Memory B cell (primary cell): ENCODE measurements around the gene GAPDHS.

Source experiments
- ATAC-seq: fragments of 150-1000 bp; cut with Tn5 transposase; 2 replicates; pipeline ENCODE4 v1.10.0; 2021; ENCODE audit warnings: low read depth, mild to moderate bottlenecking, moderate library complexity
- DNase-seq, 2 donors: peaks; one replicate each; pipeline ENCODE4 v3.0.0; 2022; ENCODE audit warnings: low spot score in 2 of 2
- H3K27ac Mint-ChIP-seq: one replicate; pipeline ENCODE4 v1.8.0; 2022; ENCODE audit warnings: mild to moderate bottlenecking, moderate library complexity, mixed read lengths
- H3K27me3 Mint-ChIP-seq: one replicate; pipeline ENCODE4 v1.8.0; 2022; ENCODE audit warnings: mixed read lengths
- H3K36me3 Mint-ChIP-seq: one replicate; pipeline ENCODE4 v1.8.0; 2022; ENCODE audit warnings: mild to moderate bottlenecking, mixed read lengths
- H3K4me1 Mint-ChIP-seq: one replicate; pipeline ENCODE4 v1.8.0; 2022; ENCODE audit warnings: mixed read lengths
- H3K4me3 Mint-ChIP-seq: one replicate; pipeline ENCODE4 v1.8.0; 2022; ENCODE audit warnings: mild to moderate bottlenecking, moderate library complexity, mixed read lengths
- H3K9me3 Mint-ChIP-seq: one replicate; pipeline ENCODE4 v1.8.0; 2022; ENCODE audit warnings: mixed read lengths

Gene GAPDHS

DNA sequence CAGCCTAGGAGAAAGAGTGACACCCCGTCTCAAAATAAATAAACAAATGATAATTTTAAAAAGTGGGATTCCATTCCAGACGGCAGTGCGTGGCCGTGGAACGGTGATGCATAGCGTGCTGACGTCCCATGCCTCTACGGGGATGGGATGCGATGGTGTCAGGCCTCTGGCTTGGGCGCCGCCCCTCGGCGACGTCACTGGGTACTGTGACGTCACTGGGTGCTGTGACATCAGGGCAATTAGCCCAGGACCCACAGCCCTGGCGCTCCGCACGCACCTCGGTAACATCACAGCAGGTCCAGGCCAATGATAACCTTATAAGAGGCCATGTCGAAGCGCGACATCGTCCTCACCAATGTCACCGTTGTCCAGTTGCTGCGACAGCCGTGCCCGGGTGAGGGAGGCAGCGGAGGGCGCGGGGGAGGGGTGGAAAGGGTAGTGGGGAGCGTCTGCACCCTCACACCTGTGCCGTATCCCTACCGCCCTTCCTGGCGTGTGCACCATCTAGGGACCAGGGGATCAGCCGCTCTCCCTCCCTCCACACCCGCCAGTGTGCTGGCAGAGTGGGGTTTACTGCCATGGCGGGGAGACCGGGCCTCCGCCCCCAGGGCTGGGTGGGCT lies at the start of gene GAPDHS:
Gene GAPDHS (plus strand): TSS at position 256 of the 621 bp plus-strand sequence. CDS start 72 bp downstream, at position 328.
- Mint-ChIP-seq H3K27me3 (peaks cover 23% of the 10 kb centered on the region), H3K4me3 (peak within 1 kb of the TSS; percentile 53), H3K27ac (no peak within 1 kb of the TSS), H3K4me1 (peaks cover 4% of the 10 kb centered on the region), H3K9me3 (no peaks in the 10 kb centered on the region), H3K36me3 (peaks cover 2% of the 10 kb centered on the region)
- DNase-seq (no peak), ATAC-seq (no peak)

DNA sequence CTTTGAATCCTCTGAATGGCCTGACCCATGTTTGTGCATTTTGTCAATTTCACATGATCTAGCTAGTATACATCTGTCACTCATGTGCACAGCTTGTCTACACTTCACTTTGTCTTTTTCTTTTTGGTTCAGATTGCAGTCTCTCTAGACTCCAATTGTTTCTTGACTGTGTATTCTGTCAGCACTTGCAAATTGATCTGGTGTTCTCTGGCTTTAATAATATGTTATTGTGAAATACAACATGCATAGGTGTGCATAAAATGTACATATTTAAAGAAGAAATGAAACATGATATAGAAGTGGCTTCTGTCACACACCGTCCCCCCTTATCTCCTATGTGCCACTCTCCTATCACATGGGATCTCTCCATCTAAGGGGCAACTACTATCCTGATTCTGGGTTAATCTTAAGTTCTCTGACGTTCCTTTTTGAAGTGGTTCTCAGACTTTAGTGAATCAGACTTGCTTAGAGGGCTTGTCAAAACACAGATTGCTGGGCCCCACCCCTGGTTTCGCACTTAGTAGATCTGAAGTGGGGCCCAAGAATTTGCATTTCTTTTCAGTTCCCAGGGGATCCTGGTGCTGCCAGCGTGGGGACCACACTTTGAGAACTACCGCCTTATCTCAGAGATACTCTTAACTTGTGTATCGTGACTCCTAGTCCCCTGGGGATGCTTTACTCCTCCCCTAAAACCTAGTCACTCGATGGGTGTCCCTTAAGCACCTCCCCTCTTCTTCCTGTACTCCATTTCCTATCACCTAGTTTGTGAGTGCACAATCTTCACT lies 48.8 kb upstream of the GAPDHS start:
- Mint-ChIP-seq H3K9me3 (no peaks in the 10 kb centered on the region), H3K27ac (no peak overlapping the region), H3K4me3 (peak overlapping the region; percentile 65), H3K27me3 (no peaks in the 10 kb centered on the region), H3K4me1 (peaks cover 15% of the 10 kb centered on the region), H3K36me3 (no peaks in the 10 kb centered on the region)
- ATAC-seq (peak; percentile 99), DNase-seq (peak; percentile 51 to 63)

DNA sequence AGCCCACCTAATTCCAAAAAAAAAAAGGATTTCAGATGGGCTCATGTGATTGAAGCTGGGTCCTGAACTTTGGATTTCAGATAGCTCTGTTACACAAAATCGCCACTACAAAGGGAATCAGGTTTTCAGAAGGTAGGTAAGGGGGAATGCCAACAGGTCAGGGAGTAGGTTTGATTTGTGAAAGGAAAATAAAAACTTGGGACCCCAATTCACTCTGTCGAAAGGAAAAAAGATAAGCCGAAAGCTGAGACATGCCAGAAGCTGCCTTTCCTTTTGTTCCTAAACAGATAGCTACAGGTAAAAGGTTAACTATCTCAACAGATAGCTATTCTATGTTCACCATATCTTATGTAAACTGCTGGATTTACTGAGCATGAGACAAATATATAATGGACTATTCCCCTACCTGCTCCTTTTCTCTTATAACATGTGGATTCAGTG lies 47.0 kb upstream of the GAPDHS start:
- no peaks in the 10 kb centered on the region for H3K36me3 Mint-ChIP-seq
- H3K27me3 Mint-ChIP-seq: peaks cover 4% of the 10 kb centered on the region
- H3K27ac Mint-ChIP-seq: no peak overlapping the region
- no peak for ATAC-seq
- no peak overlapping the region for H3K4me3 Mint-ChIP-seq
- no peak for DNase-seq
- peaks cover 15% of the 10 kb centered on the region for H3K4me1 Mint-ChIP-seq
- no peaks in the 10 kb centered on the region for H3K9me3 Mint-ChIP-seq

DNA sequence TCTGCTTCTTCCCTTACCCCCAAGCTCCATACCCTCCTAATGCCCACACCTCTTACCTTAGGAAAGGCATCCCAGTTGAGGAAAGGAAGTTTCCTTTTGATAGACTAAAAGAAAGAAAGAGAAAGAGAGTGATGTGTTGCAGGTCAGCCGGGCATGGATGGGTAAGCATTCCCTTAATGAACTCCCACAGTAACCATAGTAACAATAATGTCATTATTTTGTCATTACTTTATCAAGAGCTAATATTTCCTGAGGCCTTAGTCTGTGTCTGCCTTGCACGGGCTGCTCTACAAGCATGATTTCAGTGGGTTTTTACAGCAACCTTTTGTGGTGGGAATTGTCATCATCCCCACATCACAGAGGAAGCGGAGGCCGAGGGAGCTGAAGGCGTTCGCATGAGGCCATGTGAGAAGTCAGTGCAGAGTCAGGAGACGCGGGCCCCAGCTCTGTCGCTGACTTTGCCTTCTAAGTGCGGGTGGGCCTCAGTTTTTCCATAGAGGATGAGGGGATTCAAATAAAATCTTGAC lies 45.5 kb upstream of the GAPDHS start:
- ATAC-seq: no peak
- Mint-ChIP-seq H3K27ac (no peak overlapping the region), H3K4me3 (no peak overlapping the region), H3K36me3 (no peaks in the 10 kb centered on the region), H3K27me3 (peaks cover 5% of the 10 kb centered on the region), H3K4me1 (peaks cover 15% of the 10 kb centered on the region), H3K9me3 (no peaks in the 10 kb centered on the region)
- no peak for DNase-seq

DNA sequence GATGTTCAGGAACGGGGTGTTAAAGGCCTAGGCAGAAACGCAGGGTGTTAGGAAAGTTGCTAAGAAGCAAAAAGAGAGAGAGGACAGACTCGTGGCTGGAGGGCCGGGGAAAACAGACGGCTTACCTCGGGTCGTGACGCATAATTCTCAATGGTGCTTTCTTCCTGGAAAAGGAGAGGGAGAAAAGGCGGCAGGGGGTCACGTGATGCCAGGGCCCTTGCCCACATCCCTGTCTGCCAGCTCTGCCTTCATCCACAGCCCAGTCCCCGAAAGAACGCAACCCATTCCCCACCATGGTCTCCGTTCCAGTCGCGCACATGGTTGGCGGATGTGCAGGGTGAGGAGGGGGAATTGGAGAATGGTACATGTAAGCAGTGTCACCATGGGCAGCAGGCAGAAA lies 44.6 kb upstream of the GAPDHS start:
- Mint-ChIP-seq H3K4me3 (no peak overlapping the region), H3K9me3 (no peaks in the 10 kb centered on the region), H3K27ac (no peak overlapping the region), H3K36me3 (no peaks in the 10 kb centered on the region), H3K27me3 (peaks cover 5% of the 10 kb centered on the region), H3K4me1 (peaks cover 13% of the 10 kb centered on the region)
- ATAC-seq (no peak), DNase-seq (no peak)

DNA sequence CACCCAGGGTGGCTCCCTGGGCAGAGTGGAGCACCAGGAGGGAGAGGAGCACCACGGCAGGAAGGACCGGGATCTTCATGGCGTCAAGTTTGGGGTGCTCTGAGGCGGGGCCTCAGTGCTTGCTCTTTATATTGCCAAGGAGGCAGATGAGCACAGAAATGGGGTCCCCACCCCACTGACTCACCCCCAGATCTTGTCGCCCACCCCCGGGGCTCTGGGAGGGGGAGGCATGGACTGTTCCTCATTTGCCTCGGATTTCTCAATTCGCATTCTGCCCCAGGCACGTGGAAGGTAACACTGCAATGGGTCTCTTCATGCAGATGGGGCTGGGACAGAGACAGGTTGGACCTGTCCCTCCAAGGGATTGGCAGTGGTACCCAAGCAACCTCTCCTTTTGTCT lies 42.9 kb upstream of the GAPDHS start, which contains the start of gene KRTDAP:
Gene KRTDAP (minus strand): TSS at position 101 of the 400 bp plus-strand sequence. CDS start 22 bp downstream, at position 79.
- Mint-ChIP-seq H3K4me3 (no peak within 1 kb of the TSS), H3K27ac (no peak within 1 kb of the TSS), H3K9me3 (no peaks in the 10 kb centered on the region), H3K36me3 (no peaks in the 10 kb centered on the region), H3K27me3 (peaks cover 5% of the 10 kb centered on the region), H3K4me1 (peaks cover 8% of the 10 kb centered on the region)
- DNase-seq (no peak), ATAC-seq (no peak)

DNA sequence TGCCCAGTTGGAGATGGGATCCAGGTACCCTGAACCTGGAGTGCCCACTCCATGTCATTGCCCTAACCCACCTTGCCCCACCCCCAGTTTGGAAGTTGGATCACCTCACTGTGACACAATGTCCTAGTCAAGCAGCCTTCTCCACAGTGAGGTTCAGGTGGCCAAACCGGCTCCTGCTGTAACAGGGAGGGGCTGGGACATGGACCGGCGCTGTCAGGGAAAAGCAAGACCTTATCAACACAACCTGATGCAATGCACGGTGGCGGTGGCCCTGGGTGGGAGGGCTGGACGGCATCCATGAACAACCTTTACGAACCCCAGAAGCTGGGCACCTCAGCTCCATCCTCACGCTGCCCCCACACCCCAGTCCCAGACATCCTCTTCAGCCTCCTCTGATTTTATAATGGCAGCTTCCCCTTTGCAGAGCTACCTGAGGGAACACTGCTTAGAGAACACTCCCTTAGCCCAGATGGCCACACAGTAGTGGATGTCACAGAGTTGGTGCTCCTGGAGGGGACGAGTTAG lies 41.4 kb upstream of the GAPDHS start:
- Mint-ChIP-seq H3K4me3 (no peak overlapping the region), H3K4me1 (peaks cover 7% of the 10 kb centered on the region), H3K27ac (no peak overlapping the region), H3K27me3 (peaks cover 5% of the 10 kb centered on the region), H3K9me3 (no peaks in the 10 kb centered on the region), H3K36me3 (no peaks in the 10 kb centered on the region)
- DNase-seq (no peak), ATAC-seq (no peak)

DNA sequence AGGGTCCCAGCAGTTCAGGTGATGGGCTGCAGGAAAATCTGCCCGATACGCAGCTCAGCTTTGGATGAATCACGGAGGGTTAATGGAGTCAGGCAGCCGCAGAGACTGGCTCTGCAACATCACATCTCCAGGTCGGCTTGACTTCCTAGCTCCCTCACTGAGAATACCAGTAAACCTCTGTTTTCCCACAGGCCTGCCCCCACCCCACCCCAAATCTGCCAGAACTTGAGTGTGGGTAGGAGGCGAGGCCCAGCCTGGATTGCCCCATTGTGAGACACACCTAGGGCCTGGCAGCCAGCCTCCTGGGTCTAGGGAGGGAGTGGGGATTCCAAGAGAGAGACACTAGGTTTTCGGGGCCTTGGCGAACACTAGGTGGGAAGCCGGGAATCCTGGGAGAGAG lies 39.3 kb upstream of the GAPDHS start:
- DNase-seq (no peak), ATAC-seq (no peak)
- Mint-ChIP-seq H3K9me3 (no peaks in the 10 kb centered on the region), H3K27me3 (peaks cover 6% of the 10 kb centered on the region), H3K27ac (no peak overlapping the region), H3K4me1 (peaks cover 7% of the 10 kb centered on the region), H3K36me3 (no peaks in the 10 kb centered on the region), H3K4me3 (no peak overlapping the region)

DNA sequence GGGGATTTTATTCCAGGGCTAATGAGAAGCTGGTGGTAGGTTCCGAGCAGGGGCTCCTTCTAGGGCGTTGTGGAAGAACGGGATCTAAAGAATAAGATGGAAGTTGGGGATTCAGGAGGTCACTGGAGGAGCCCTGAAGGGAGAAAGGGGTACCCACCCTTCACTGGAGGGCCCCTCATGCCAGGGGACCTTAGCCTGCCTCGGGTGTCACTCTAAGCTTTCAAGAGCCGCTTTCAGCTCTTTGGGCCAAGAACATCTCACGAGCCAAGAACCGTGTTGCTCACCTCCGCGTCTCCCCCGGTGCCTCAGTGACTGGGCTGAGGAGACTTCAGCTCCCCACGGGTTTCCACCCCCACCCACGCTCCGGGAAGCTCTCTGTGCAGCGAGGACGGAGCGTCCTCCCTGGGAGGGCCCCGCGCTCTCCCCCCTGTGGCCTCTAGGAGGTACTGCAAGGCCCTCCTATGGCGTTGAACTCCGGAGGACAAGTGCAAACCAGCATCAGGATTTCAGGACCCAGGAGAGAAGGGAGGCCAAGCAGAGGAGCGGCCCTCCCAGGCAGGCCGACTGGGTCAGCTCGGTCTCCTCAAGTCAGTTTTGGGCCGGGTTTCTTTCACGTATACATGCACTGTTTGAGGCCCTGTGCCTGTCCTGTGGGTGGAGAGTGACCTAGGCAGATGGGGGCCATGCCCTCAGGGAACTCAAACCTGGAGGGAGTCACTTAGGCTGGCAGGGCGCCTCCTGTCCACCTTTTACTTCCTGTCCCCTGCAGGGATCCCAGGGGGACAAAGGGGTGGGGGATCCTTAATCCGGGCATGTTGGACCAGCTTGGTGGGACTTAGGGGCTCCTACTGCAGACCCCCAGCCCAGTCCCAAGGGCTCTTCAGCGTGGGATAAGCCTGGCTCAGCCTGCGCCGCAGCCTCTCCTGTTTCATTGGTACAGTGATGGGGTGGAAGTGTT lies 37.9 kb upstream of the GAPDHS start:
- peak overlapping the region; percentile 52 for H3K4me3 Mint-ChIP-seq
- no peak overlapping the region for H3K27ac Mint-ChIP-seq
- peaks cover 11% of the 10 kb centered on the region for H3K27me3 Mint-ChIP-seq
- no peaks in the 10 kb centered on the region for H3K36me3 Mint-ChIP-seq
- DNase-seq: peak; percentile 65 to 73
- ATAC-seq: peak; percentile 97
- H3K4me1 Mint-ChIP-seq: peaks cover 7% of the 10 kb centered on the region
- no peaks in the 10 kb centered on the region for H3K9me3 Mint-ChIP-seq

DNA sequence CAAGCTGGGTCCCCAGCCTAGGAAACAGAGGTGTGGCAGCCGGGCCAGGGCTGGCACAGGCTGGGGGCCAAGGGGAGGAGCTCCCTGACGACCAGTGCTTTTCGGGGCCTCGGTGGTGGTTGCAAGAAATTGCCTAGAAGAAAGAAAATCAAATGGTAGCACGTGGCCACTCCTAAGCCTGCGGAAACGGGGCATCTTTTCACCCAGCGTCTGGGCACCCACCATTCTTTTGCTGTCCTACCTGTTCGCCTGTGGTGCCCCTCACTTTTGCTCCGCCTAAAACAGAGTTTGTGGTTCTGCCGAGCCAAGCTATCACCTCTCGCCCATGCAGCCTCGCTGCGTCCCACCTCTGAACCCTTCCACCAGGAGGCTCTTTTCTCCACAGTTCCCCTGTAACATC lies 35.9 kb upstream of the GAPDHS start:
- Mint-ChIP-seq H3K27me3 (peaks cover 12% of the 10 kb centered on the region), H3K27ac (no peak overlapping the region), H3K9me3 (no peaks in the 10 kb centered on the region), H3K36me3 (no peaks in the 10 kb centered on the region), H3K4me3 (no peak overlapping the region), H3K4me1 (peaks cover 7% of the 10 kb centered on the region)
- no peak for DNase-seq
- no peak for ATAC-seq

DNA sequence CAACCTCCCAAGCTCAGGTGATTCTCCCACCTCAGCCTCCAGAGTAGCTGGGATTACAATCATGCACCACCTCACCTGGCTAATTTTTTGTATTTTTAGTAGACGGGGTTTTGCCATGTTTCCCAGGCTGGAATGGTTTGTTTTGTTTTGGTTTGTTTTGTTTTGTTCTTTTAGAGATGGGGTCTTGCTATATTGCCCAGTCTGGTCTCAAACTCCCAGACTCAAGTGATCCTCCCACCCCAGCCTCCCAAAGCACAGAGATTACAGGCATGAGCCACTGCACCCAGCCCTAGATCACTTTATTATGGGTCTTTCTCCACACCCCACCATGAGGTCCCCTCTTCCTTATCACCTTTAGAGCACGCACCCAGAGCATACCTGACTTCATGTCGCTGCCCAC lies 35.0 kb upstream of the GAPDHS start:
- H3K27me3 Mint-ChIP-seq: peaks cover 14% of the 10 kb centered on the region
- no peaks in the 10 kb centered on the region for H3K36me3 Mint-ChIP-seq
- DNase-seq (no peak), ATAC-seq (no peak)
- H3K4me1 Mint-ChIP-seq: peaks cover 7% of the 10 kb centered on the region
- no peaks in the 10 kb centered on the region for H3K9me3 Mint-ChIP-seq
- no peak overlapping the region for H3K27ac Mint-ChIP-seq
- no peak overlapping the region for H3K4me3 Mint-ChIP-seq

DNA sequence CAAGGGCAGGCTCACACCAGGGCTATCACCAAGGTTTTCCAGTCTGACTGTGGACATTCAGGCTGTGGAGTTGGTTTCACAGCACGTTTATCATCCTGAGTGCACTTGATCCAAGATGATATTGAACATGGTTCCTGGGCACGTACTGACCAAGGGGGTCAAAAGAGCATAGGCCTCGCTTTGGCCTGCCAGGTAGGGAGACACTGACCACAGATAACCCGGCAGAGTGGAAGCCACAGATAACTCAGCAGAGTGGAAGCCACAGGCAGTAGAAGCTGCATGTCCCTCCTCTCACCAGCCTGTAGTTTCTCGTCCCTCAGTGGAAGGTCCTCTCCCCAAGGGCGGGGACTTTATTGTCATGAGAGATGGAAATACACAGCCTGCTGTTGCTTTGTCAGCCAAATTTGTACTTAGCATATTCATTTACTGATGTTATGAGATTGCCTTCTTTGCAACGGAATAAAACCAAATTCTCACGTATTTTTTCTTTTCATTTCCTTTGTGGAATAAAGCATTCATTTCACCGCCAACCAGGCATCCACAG lies 34.2 kb upstream of the GAPDHS start:
- Mint-ChIP-seq H3K4me1 (peaks cover 7% of the 10 kb centered on the region), H3K27me3 (peaks cover 16% of the 10 kb centered on the region), H3K27ac (no peak overlapping the region), H3K36me3 (no peaks in the 10 kb centered on the region), H3K9me3 (no peaks in the 10 kb centered on the region), H3K4me3 (no peak overlapping the region)
- DNase-seq (no peak), ATAC-seq (no peak)

DNA sequence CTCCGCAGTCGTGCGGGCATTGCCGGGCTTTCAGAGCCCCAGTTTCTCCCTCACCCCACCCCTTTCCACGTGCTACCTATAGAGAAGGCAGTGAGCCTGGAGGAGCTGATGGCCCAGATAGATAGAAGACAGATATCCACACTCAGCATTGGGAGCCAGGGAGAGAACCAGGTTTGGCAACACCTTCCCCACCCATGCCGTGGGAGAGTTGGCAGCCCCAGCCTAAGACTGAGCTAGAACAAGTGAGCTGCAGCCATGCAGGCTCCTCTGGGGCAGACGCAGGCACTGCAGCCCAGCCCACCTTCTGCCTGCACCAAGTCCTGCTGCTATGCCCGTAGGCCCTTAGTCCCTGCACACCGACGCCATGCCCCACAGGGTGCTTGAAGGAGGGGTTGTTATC lies 32.6 kb upstream of the GAPDHS start:
- no peak for ATAC-seq
- Mint-ChIP-seq H3K27ac (no peak overlapping the region), H3K27me3 (peaks cover 17% of the 10 kb centered on the region)

More for the DNA sequence above, 32.6 kb upstream of the GAPDHS start:
- H3K9me3 Mint-ChIP-seq: no peaks in the 10 kb centered on the region
- no peak overlapping the region for H3K4me3 Mint-ChIP-seq
- H3K4me1 Mint-ChIP-seq: no peaks in the 10 kb centered on the region
- no peak for DNase-seq
- no peaks in the 10 kb centered on the region for H3K36me3 Mint-ChIP-seq
